ENCODE measurements around the gene REG3G. TPM values are rescaled to one million over a fixed set of nuclear protein-coding genes. Genes with fewer than 3 reads are reported as not detected.
"Not testable (repeated sequence)": the region's sequence is repeated elsewhere in the genome, so short reads cannot be mapped to it uniquely, and the experiment has no call there.

The REG3G gene
- total and polyA plus RNA-seq, 4 experiments from 2014 or later, result not detected

DNA sequence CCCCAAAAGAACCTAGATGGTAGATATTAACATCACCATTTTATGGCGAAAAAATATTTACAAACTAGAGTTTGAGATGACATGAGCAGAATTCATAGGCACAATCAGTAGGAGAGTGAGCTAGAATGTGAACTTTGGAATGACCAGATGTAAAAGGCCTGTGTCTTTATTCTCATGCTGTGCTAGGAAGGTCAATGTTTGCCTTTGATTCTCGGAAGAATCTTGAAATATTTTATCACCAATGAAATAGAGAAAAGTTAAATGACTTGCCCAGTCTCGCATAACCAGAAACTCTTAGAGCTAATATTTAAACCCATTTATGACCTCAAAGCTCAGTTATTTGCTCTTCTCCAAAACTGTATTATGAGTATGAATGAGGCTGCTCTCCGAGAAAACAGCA, 9.2 kb upstream of the REG3G start:
- intact Hi-C loops (cut with micrococcal nuclease), result no loop called here
- peaks cover 0 to 22% (median 7%) of the 10 kb centered on the region in 8 donors for H3K9me3 Mint-ChIP-seq
- ChIA-PET POLR2A (ENCODE audit: partially characterized antibody) (no interaction called here), CTCF (ENCODE audit: partially characterized antibody) (no interaction called here)
- Histone ChIP-seq H3K36me3 (ENCODE audit: insufficient read depth, low read length) (no peaks in the 10 kb centered on the region), H3K27me3 (ENCODE audit: insufficient read depth, low read length) (no peaks in the 10 kb centered on the region), H3K27ac (ENCODE audit: low read depth, low read length) (no peak overlapping the region), H3K9me3 (ENCODE audit: control insufficient read depth in 1 of 2, low read length in 2 of 2) (no peaks in the 10 kb centered on the region), H3K4me3 (ENCODE audit: low read length in 2 of 2) (no peak overlapping the region), H3K4me1 (ENCODE audit: insufficient read depth, low read length) (no peaks in the 10 kb centered on the region)
- H3K4me1 Mint-ChIP-seq, result no peaks in the 10 kb centered on the region
- no peaks in the 10 kb centered on the region for H3K36me3 Mint-ChIP-seq
- H3K27ac Mint-ChIP-seq, result no peak overlapping the region
- no peak overlapping the region for H3K4me3 Mint-ChIP-seq
- no peaks in the 10 kb centered on the region for H3K27me3 Mint-ChIP-seq
- DNase-seq, result no peak

DNA sequence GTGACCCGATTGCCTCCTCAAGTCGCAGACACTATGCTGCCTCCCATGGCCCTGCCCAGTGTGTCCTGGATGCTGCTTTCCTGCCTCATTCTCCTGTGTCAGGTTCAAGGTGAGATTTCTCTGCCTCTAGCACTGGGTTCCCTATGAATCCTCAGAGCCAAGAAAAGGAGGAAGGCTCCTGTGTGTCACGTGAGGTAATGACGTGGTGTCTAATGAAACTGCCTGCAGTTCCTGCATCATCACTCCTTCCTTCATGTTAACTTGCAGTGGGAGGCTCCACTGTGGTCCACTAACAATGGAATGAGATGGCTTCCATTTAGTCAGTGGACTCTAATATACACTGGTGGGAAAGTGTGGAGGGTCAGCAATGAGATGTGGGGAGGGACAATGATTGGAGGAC, 559 bp downstream of the REG3G start:
- H3K4me3 ChIP-seq (ENCODE audit: low read length in 2 of 2), result no peak overlapping the region

DNA sequence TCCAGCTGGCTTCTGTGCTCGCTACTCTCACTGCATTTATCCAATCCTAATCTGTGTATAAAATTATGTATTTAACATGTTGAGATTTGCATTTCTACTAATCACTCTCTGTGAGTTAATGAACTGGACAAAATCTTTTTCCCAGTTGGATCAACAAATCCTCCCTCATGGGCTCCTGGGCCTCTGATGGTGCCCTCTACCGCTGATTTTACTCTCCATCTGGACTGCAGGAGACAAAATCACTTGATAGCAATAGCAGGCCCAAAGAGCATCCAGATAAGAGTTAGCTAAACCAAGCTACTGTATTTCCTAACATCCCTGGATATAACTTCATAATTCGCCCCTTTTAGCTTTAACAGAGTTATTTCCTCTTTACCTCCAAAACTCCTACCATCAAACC, 14.4 kb downstream of the REG3G start:
- intact Hi-C loops (cut with micrococcal nuclease), result no loop called here
- CTCF ChIA-PET (ENCODE audit: partially characterized antibody), result no interaction called here
- H3K9me3 Mint-ChIP-seq, result peaks cover 0 to 11% (median 4%) of the 10 kb centered on the region in 8 donors

More for the DNA sequence above, 559 bp downstream of the REG3G start:
- intact Hi-C loops (cut with micrococcal nuclease), result no loop called here
- no peaks in the 10 kb centered on the region for H3K27me3 Mint-ChIP-seq
- H3K36me3 ChIP-seq (ENCODE audit: insufficient read depth, low read length), result no peaks in the 10 kb centered on the region
- CTCF ChIA-PET (ENCODE audit: partially characterized antibody), result no interaction called here
- H3K9me3 ChIP-seq (ENCODE audit: control insufficient read depth in 1 of 2, low read length in 2 of 2), result no peaks in the 10 kb centered on the region
- H3K4me1 Mint-ChIP-seq, result no peaks in the 10 kb centered on the region
- H3K4me1 ChIP-seq (ENCODE audit: insufficient read depth, low read length), result no peaks in the 10 kb centered on the region
- POLR2A ChIA-PET (ENCODE audit: partially characterized antibody), result no interaction called here
- no peak overlapping the region for H3K27ac ChIP-seq (ENCODE audit: low read depth, low read length)
- DNase-seq, result no peak
- peaks cover 0 to 20% (median 6%) of the 10 kb centered on the region in 8 donors for H3K9me3 Mint-ChIP-seq
- H3K27ac Mint-ChIP-seq, result no peak overlapping the region
- H3K36me3 Mint-ChIP-seq, result no peaks in the 10 kb centered on the region
- no peak overlapping the region for H3K4me3 Mint-ChIP-seq
- H3K27me3 ChIP-seq (ENCODE audit: insufficient read depth, low read length), result no peaks in the 10 kb centered on the region

DNA sequence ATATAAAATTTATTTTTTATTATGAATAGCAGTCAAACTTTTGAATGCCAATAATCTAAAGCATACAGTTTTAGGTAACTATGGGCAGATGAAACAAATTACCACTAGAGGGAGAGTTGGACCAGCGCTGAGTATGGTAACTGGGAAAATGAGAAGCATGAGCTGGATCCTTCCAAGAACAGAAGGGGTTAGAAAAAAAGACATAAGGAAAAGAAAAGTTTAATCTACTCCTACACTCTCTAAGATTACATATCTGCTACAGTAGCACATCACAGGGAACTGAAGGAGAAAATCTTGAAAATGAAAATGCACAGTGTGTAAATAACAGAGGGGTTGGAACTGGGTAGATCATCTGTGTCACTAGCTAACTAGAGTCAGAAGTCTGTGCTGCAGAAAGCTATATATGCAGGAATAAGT, 15.5 kb downstream of the REG3G start:
- Histone ChIP-seq H3K27ac (ENCODE audit: low read depth, low read length) (no peak overlapping the region), H3K9me3 (ENCODE audit: control insufficient read depth in 1 of 2, low read length in 2 of 2) (no peaks in the 10 kb centered on the region), H3K27me3 (ENCODE audit: insufficient read depth, low read length) (no peaks in the 10 kb centered on the region), H3K4me3 (ENCODE audit: low read length in 2 of 2) (no peak overlapping the region), H3K36me3 (ENCODE audit: insufficient read depth, low read length) (no peaks in the 10 kb centered on the region), H3K4me1 (ENCODE audit: insufficient read depth, low read length) (no peaks in the 10 kb centered on the region)
- CTCF ChIA-PET (ENCODE audit: partially characterized antibody), result no interaction called here
- Mint-ChIP-seq H3K27ac (no peak overlapping the region), H3K9me3 (peaks cover 0 to 11% (median 5%) of the 10 kb centered on the region in 8 donors), H3K27me3 (no peaks in the 10 kb centered on the region), H3K4me1 (no peaks in the 10 kb centered on the region), H3K4me3 (no peak overlapping the region), H3K36me3 (no peaks in the 10 kb centered on the region)
- no peak for DNase-seq
- intact Hi-C loops (cut with micrococcal nuclease), result no loop called here
- POLR2A ChIA-PET (ENCODE audit: partially characterized antibody), result no interaction called here

More for the DNA sequence above, 14.4 kb downstream of the REG3G start:
- DNase-seq, result no peak
- Histone ChIP-seq H3K4me3 (ENCODE audit: low read length in 2 of 2) (no peak overlapping the region), H3K27me3 (ENCODE audit: insufficient read depth, low read length) (no peaks in the 10 kb centered on the region), H3K27ac (ENCODE audit: low read depth, low read length) (no peak overlapping the region), H3K4me1 (ENCODE audit: insufficient read depth, low read length) (no peaks in the 10 kb centered on the region), H3K9me3 (ENCODE audit: control insufficient read depth in 1 of 2, low read length in 2 of 2) (no peaks in the 10 kb centered on the region), H3K36me3 (ENCODE audit: insufficient read depth, low read length) (no peaks in the 10 kb centered on the region)
- H3K4me1 Mint-ChIP-seq, result no peaks in the 10 kb centered on the region
- no peaks in the 10 kb centered on the region for H3K27me3 Mint-ChIP-seq
- no peak overlapping the region for H3K4me3 Mint-ChIP-seq
- H3K36me3 Mint-ChIP-seq, result no peaks in the 10 kb centered on the region
- H3K27ac Mint-ChIP-seq, result no peak overlapping the region
- POLR2A ChIA-PET (ENCODE audit: partially characterized antibody), result no interaction called here

DNA sequence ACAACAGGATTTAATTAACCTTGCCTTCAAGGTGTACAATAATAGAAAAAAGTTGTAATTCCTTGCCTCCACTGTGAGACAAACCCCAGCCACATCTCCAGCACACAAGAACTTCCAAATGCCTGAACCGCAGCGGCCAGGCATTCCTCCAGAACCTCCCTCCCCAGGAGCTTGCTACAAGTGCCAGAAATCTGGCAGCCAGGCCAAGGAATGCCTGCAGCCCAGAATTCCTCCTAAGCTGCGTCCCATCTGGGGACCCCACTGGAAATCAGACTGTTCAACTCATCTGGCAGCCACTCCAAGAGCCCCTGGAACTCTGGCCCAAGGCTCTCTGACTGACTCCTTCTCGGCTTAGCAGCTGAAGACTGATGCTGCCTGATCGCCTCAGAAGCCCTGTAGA, 28.0 kb downstream of the REG3G start:
- H3K9me3 Mint-ChIP-seq, result peaks cover 2 to 19% (median 11%) of the 10 kb centered on the region in 8 donors
- DNase-seq; CTCF ChIA-PET (ENCODE audit: partially characterized antibody); H3K36me3 Mint-ChIP-seq; H3K4me1 ChIP-seq (ENCODE audit: insufficient read depth, low read length); H3K36me3 ChIP-seq (ENCODE audit: insufficient read depth, low read length); H3K27me3 Mint-ChIP-seq; H3K27ac ChIP-seq (ENCODE audit: low read depth, low read length); intact Hi-C loops (cut with micrococcal nuclease); POLR2A ChIA-PET (ENCODE audit: partially characterized antibody); H3K4me3 ChIP-seq (ENCODE audit: low read length in 2 of 2); H3K9me3 ChIP-seq (ENCODE audit: control insufficient read depth in 1 of 2, low read length in 2 of 2); H3K27me3 ChIP-seq (ENCODE audit: insufficient read depth, low read length); H3K27ac Mint-ChIP-seq; H3K4me3 Mint-ChIP-seq; H3K4me1 Mint-ChIP-seq: not testable (repeated sequence)

DNA sequence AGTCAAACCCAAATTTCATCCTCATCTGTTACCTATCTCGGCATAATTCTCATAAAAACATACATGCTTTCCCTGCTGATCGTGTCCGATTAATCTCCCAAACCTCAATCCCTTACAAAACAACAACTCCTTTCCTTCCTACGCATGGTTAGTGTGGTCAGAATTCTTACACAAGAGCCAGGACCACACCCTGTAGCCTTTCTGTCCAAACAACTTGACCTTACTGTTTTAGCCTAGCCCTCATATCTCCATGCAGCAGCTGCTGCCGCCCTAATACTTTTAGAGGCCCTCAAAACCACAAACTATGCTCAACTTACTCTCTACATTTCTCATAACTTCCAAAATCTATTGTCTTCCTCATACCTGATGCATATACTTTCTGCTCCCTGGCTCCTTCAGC, 29.3 kb downstream of the REG3G start:
- H3K4me3 ChIP-seq (ENCODE audit: low read length in 2 of 2); H3K36me3 Mint-ChIP-seq; H3K27ac ChIP-seq (ENCODE audit: low read depth, low read length); intact Hi-C loops (cut with micrococcal nuclease); POLR2A ChIA-PET (ENCODE audit: partially characterized antibody); H3K27me3 Mint-ChIP-seq; H3K27ac Mint-ChIP-seq; DNase-seq; H3K4me1 ChIP-seq (ENCODE audit: insufficient read depth, low read length); H3K36me3 ChIP-seq (ENCODE audit: insufficient read depth, low read length); H3K4me3 Mint-ChIP-seq; H3K4me1 Mint-ChIP-seq; CTCF ChIA-PET (ENCODE audit: partially characterized antibody); H3K27me3 ChIP-seq (ENCODE audit: insufficient read depth, low read length); H3K9me3 ChIP-seq (ENCODE audit: control insufficient read depth in 1 of 2, low read length in 2 of 2): not testable (repeated sequence)
- peaks cover 2 to 19% (median 9%) of the 10 kb centered on the region in 8 donors for H3K9me3 Mint-ChIP-seq

DNA sequence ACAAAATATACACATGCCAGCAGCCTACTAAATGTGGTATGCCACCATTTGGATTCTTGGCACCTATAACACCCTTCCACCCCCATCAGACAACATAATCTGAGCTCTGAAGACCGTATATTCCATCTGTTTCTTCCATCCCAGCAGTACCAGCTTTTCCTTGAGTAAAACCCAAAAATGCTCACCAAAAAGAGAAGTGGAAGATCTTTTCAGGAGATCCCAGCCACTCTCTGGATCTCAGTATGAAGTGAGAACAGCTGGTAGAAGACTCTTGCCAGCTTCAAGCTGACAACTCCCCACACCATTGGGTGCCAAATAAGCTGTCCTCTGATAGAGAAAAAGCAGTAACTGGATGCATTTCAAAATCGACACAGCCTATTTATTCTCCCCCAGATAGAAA, 39.7 kb downstream of the REG3G start:
- CTCF ChIA-PET (ENCODE audit: partially characterized antibody), result no interaction called here
- DNase-seq, result no peak
- Mint-ChIP-seq H3K4me3 (no peak overlapping the region), H3K9me3 (peaks cover 0 to 27% (median 9%) of the 10 kb centered on the region in 8 donors), H3K36me3 (no peaks in the 10 kb centered on the region), H3K27me3 (no peaks in the 10 kb centered on the region), H3K4me1 (no peaks in the 10 kb centered on the region), H3K27ac (no peak overlapping the region)
- POLR2A ChIA-PET (ENCODE audit: partially characterized antibody), result no interaction called here
- Histone ChIP-seq H3K27me3 (ENCODE audit: insufficient read depth, low read length) (no peaks in the 10 kb centered on the region), H3K36me3 (ENCODE audit: insufficient read depth, low read length) (no peaks in the 10 kb centered on the region), H3K27ac (ENCODE audit: low read depth, low read length) (no peak overlapping the region), H3K4me1 (ENCODE audit: insufficient read depth, low read length) (no peaks in the 10 kb centered on the region), H3K4me3 (ENCODE audit: low read length in 2 of 2) (no peak overlapping the region), H3K9me3 (ENCODE audit: control insufficient read depth in 1 of 2, low read length in 2 of 2) (no peaks in the 10 kb centered on the region)
- intact Hi-C loops (cut with micrococcal nuclease), result no loop called here

DNA sequence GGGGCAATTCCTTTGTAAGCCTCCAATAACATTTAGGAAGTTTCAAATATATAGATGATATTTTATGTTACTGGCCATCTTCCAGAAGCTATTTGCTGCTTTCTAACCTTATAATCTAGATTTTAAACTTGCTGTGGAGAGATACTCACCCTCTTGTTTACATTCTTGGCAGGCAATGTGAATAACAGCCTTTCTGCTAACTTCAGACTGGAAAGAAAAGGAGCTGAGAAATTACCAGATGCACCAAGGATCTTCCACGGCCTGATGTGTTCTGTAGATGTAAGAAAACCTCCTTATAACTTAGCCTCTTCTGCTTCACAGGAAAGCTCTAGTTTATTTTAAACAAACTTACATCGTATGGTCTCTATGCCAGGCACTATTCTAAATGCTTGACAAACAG, 45.6 kb downstream of the REG3G start:
- no peak for DNase-seq
- Mint-ChIP-seq H3K36me3 (no peaks in the 10 kb centered on the region), H3K9me3 (peaks cover 0 to 19% (median 11%) of the 10 kb centered on the region in 8 donors), H3K4me3 (no peak overlapping the region), H3K27me3 (no peaks in the 10 kb centered on the region), H3K4me1 (no peaks in the 10 kb centered on the region), H3K27ac (no peak overlapping the region)
- Histone ChIP-seq H3K4me3 (ENCODE audit: low read length in 2 of 2) (no peak overlapping the region), H3K9me3 (ENCODE audit: control insufficient read depth in 1 of 2, low read length in 2 of 2) (no peaks in the 10 kb centered on the region), H3K27me3 (ENCODE audit: insufficient read depth, low read length) (no peaks in the 10 kb centered on the region), H3K27ac (ENCODE audit: low read depth, low read length) (no peak overlapping the region), H3K4me1 (ENCODE audit: insufficient read depth, low read length) (no peaks in the 10 kb centered on the region), H3K36me3 (ENCODE audit: insufficient read depth, low read length) (no peaks in the 10 kb centered on the region)
- intact Hi-C loops (cut with micrococcal nuclease), result no loop called here
- ChIA-PET POLR2A (ENCODE audit: partially characterized antibody) (no interaction called here), CTCF (ENCODE audit: partially characterized antibody) (no interaction called here)
